ENCODE measurements around the gene ATXN1L.
"Not testable (repeated sequence)": the region's sequence is repeated elsewhere in the genome, so short reads cannot be mapped to it uniquely, and the experiment has no call there.

DNA sequence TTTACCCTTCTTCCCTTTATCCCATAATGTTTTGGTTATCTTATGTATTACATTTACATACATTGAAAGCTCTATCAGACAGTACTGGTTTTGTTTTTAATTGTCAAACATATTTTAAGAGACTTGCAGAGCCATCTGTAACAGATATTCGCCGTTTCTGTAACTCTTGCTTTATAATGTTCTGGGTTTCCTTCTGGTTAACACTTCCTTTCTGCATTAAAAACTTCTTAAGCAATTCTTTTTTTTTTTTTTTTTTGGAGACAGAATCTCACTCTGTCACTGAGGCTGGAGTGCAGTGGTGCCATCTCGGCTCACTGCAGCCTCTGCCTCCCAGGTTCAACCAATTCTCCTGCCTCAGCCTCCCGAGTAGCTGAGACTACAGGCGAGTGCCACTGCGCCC lies 60.0 kb downstream of the ATXN1L start:
- not testable (repeated sequence) for TF ChIP-seq CTCF, POLR2A (IDR thresholded peaks at IDR 0.05)

All from prostate gland (tissue), 2 donors.